DOHH2 (cell line): Measurements from ENCODE around the gene RASGRF1.

ENCODE experiments used
- H3F3A ChIP-seq: fragments of 200-600 bp; sonication (generic), shearing (Covaris generic); 2 replicates; pipeline ENCODE4 v1.6.0; 2016; ENCODE audit warnings: antibody characterized with exemption, mild to moderate bottlenecking; ENCODE audit not compliant: control insufficient read depth, insufficient read depth
- H3K27ac ChIP-seq: fragments of 200-600 bp; sonication (generic); 2 replicates; pipeline ENCODE4 v1.5.1; 2014; ENCODE audit warnings: low read depth, mild to moderate bottlenecking, low read length, moderate library complexity
- H3K27me3 ChIP-seq: fragments of 200-600 bp; sonication (generic); 2 replicates; pipeline ENCODE4 v1.6.1; 2014; ENCODE audit warnings: mild to moderate bottlenecking, low read length, mixed read lengths; ENCODE audit not compliant: control insufficient read depth
- H3K36me3 ChIP-seq: fragments of 200-600 bp; sonication (generic); 2 replicates; pipeline ENCODE4 v1.6.1; 2014; ENCODE audit warnings: mild to moderate bottlenecking, low read length, moderate library complexity, mixed read lengths; ENCODE audit not compliant: control insufficient read depth
- H3K4me1 ChIP-seq: fragments of 200-600 bp; sonication (generic); 2 replicates; pipeline ENCODE4 v1.6.1; 2014; ENCODE audit warnings: mild to moderate bottlenecking, low read length, mixed read lengths; ENCODE audit not compliant: control insufficient read depth
- H3K4me2 ChIP-seq: fragments of 200-600 bp; sonication (generic); 2 replicates; pipeline ENCODE4 v1.6.0; 2014; ENCODE audit warnings: mild to moderate bottlenecking, low read length, moderate library complexity
- H3K4me3 ChIP-seq: fragments of 200-600 bp; sonication (generic); 2 replicates; pipeline ENCODE4 v1.5.1; 2014; ENCODE audit warnings: mild to moderate bottlenecking, low read length, mixed read lengths
- H3K79me2 ChIP-seq: fragments of 200-600 bp; sonication (generic); 2 replicates; pipeline ENCODE4 v1.6.1; 2014; ENCODE audit warnings: mild to moderate bottlenecking, low read length, mixed read lengths; ENCODE audit not compliant: control insufficient read depth
- H3K9me2 ChIP-seq: fragments of 200-600 bp; sonication (generic); replicated peaks from 2 replicates; pipeline ENCODE4 v1.6.1; 2014; ENCODE audit warnings: mild to moderate bottlenecking, low read length, mixed read lengths; ENCODE audit not compliant: control insufficient read depth
- H3K9me3 ChIP-seq: fragments of 200-600 bp; sonication (generic); 2 replicates; pipeline ENCODE4 v1.6.1; 2014; ENCODE audit warnings: antibody characterized with exemption, low read length, mixed read lengths; ENCODE audit not compliant: control insufficient read depth, insufficient read depth
- H4K20me1 ChIP-seq: fragments of 200-600 bp; sonication (generic); 2 replicates; pipeline ENCODE4 v1.6.0; 2014; ENCODE audit warnings: low read depth, mild to moderate bottlenecking, antibody characterized with exemption, low read length, moderate library complexity; ENCODE audit not compliant: control insufficient read depth, insufficient read depth
- EZH2phosphoT487 ChIP-seq: fragments of 200-600 bp; sonication (generic); IDR thresholded peaks from 2 replicates; pipeline ENCODE4 v1.6.1; 2017; ENCODE audit warnings: borderline replicate concordance, mild to moderate bottlenecking, antibody characterized with exemption, low read length, moderate library complexity, mixed read lengths
- TF ChIP-seq, protein P1 (sequence below): fragments of 200-600 bp; sonication (generic); IDR thresholded peaks from one replicate; pipeline ENCODE4 v1.5.1; 2014; ENCODE audit warnings: antibody characterized with exemption, mild to moderate bottlenecking, low read depth, low read length; ENCODE audit not compliant: poor library complexity, severe bottlenecking

The RASGRF1 gene

GRCh38 chr15:79010278-79010677, 80.3 kb downstream of the RASGRF1 start:
- Histone ChIP-seq H3K36me3 (no peaks in the 10 kb centered on the region), H3K9me2 (no peaks in the 10 kb centered on the region), H4K20me1 (no peaks in the 10 kb centered on the region), H3K27me3 (peaks cover 10% of the 10 kb centered on the region), H3F3A (no peaks in the 10 kb centered on the region), H3K4me1 (peaks cover 11% of the 10 kb centered on the region), H3K27ac (no peak overlapping the region), H3K4me2 (no peak overlapping the region), H3K4me3 (no peak overlapping the region), H3K9me3 (no peaks in the 10 kb centered on the region), H3K79me2 (no peaks in the 10 kb centered on the region)
- no peak for TF ChIP-seq EZH2phosphoT487
- TF ChIP-seq, protein P1, sequence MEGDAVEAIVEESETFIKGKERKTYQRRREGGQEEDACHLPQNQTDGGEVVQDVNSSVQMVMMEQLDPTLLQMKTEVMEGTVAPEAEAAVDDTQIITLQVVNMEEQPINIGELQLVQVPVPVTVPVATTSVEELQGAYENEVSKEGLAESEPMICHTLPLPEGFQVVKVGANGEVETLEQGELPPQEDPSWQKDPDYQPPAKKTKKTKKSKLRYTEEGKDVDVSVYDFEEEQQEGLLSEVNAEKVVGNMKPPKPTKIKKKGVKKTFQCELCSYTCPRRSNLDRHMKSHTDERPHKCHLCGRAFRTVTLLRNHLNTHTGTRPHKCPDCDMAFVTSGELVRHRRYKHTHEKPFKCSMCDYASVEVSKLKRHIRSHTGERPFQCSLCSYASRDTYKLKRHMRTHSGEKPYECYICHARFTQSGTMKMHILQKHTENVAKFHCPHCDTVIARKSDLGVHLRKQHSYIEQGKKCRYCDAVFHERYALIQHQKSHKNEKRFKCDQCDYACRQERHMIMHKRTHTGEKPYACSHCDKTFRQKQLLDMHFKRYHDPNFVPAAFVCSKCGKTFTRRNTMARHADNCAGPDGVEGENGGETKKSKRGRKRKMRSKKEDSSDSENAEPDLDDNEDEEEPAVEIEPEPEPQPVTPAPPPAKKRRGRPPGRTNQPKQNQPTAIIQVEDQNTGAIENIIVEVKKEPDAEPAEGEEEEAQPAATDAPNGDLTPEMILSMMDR: no peak

GRCh38 chr15:79009379-79009778, 81.2 kb downstream of the RASGRF1 start:
- no peak for TF ChIP-seq EZH2phosphoT487
- TF ChIP-seq, protein P1: no peak
- no peak overlapping the region for H3K27ac ChIP-seq
- no peaks in the 10 kb centered on the region for H3K36me3 ChIP-seq
- no peaks in the 10 kb centered on the region for H3K9me2 ChIP-seq
- no peaks in the 10 kb centered on the region for H4K20me1 ChIP-seq
- H3K9me3 ChIP-seq: no peaks in the 10 kb centered on the region
- no peak overlapping the region for H3K4me2 ChIP-seq
- no peak overlapping the region for H3K4me3 ChIP-seq
- H3K79me2 ChIP-seq: no peaks in the 10 kb centered on the region
- H3K27me3 ChIP-seq: peaks cover 10% of the 10 kb centered on the region
- no peaks in the 10 kb centered on the region for H3F3A ChIP-seq
- H3K4me1 ChIP-seq: peaks cover 18% of the 10 kb centered on the region

DNA sequence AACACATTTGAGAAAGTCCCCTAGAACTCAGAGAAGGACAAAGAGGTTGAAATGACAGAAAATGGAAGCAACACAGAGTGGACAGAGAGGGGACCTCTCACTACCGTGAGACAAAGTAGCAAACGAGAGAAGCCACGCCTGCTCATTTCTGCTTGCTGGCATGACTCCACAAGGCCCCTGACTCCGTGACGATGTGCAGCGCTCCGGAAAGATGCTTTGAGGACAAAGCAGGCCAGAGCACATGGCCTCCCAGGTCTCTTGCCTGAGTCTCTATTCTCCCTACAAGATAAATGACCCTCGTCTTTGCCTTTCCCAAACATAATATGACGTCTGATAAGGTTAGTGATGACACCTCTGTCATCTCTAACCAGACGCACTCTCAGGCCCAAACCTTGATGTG, 81.9 kb downstream of the RASGRF1 start:
- Histone ChIP-seq H3F3A (no peaks in the 10 kb centered on the region), H4K20me1 (no peaks in the 10 kb centered on the region), H3K27ac (no peak overlapping the region), H3K4me3 (no peak overlapping the region), H3K27me3 (peaks cover 8% of the 10 kb centered on the region), H3K79me2 (no peaks in the 10 kb centered on the region), H3K9me2 (no peaks in the 10 kb centered on the region), H3K36me3 (no peaks in the 10 kb centered on the region), H3K9me3 (no peaks in the 10 kb centered on the region), H3K4me2 (no peak overlapping the region), H3K4me1 (peaks cover 25% of the 10 kb centered on the region)
- no peak for TF ChIP-seq EZH2phosphoT487
- TF ChIP-seq, protein P1: no peak

DNA sequence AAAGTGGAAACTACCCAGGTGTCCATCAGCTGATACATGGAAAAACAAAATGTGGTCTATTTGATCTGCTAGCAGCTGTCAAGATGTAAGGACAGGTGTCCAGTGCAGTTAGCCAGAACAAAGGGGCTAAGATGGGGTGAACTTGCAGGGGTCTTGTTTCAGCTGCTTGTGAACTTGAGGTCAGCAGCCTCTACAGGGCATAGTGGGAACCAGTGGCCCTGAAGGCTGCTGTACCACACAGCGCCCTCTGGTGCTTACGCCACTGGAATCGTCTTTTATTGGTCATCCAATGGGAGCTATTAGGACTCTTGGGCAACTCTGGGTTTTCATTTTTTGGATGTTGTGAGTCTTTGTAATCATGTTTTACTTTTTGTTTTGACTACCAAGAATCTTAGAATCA, 83.5 kb downstream of the RASGRF1 start:
- H3K9me3 ChIP-seq: no peaks in the 10 kb centered on the region
- H3K9me2 ChIP-seq: no peaks in the 10 kb centered on the region
- H3K4me2 ChIP-seq: no peak overlapping the region
- H3K27me3 ChIP-seq: no peaks in the 10 kb centered on the region
- H3K36me3 ChIP-seq: no peaks in the 10 kb centered on the region
- no peaks in the 10 kb centered on the region for H3K79me2 ChIP-seq
- H3K4me3 ChIP-seq: no peak overlapping the region
- no peaks in the 10 kb centered on the region for H3F3A ChIP-seq
- H4K20me1 ChIP-seq: no peaks in the 10 kb centered on the region
- TF ChIP-seq, protein P1: peak; percentile 55
- no peak for TF ChIP-seq EZH2phosphoT487
- no peak overlapping the region for H3K27ac ChIP-seq
- H3K4me1 ChIP-seq: peaks cover 25% of the 10 kb centered on the region
